ENCODE results near the gene GALNT2.
A peak's percentile ranks its signal among the peaks of the same experiment; 100 is the strongest.

Gene GALNT2

DNA sequence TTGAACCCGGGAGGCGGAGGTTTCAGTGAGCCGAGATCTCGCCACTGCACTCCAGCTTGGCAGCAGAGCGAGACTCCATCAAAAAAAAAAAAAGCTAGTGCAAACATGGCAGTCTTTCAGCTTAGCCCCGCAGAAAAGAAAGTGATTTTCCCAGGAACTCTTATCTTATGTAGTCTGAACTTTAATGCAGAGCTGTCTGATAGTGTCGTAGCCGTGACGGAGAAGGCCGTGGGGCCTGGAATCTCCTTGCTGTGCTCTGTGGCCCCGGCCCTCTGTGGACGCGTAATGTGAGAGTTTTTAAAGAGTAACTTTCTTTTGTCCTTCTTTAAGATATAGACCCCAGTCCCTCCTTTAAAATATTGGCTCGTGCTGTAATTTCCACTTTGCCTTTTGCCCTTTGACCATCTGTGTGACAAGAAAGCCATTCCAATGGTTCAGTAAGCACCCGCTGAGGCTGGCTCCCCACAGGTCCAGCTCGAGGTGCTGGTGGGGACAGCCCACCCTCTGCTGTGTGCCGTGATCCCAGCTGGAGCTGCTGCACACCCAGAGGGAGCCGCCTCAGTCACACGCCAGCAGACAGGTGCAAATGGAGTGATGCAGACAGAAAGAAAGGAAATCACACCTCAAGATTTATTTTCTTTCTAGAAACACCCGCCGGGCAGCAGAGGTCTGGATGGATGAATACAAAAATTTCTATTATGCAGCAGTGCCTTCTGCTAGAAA lies 195.1 kb downstream of the GALNT2 start:
- no peak for DNase-seq (ENCODE audit: low spot score)

DNA sequence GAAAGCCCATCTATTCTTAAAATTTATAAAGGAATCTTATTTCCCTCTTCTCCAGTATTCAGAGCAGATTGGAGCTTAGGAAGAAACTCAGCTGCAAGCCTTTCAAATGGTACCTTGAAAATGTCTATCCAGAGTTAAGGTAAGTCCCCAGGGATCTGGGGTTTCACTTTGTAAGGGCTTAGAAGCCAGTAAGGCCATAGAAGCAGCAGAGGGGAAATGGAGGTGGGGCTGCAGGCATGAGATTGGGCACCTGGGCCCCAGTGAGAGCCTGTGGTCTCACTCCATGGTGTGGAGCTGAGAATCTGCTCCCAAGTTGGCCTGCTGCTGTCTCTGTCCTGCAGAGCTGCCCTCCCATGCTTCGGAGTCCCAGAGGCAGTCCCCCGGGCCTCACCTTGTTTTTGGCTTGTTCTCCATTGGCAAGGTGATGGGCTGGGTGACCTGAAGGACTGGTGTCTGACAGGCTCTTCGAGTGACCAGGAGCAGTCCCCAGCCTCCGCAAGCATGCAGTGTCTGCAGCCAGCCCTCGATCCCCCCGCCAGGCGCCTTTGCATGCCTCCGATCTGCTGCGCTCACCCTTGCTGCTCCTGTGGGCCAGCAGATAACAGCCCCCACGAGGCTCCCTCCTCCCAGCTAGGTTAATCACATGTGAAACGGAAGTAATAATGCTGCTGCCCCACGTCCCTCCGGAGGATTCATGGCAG lies 196.0 kb downstream of the GALNT2 start:
- DNase-seq (ENCODE audit: low spot score), result no peak

DNA sequence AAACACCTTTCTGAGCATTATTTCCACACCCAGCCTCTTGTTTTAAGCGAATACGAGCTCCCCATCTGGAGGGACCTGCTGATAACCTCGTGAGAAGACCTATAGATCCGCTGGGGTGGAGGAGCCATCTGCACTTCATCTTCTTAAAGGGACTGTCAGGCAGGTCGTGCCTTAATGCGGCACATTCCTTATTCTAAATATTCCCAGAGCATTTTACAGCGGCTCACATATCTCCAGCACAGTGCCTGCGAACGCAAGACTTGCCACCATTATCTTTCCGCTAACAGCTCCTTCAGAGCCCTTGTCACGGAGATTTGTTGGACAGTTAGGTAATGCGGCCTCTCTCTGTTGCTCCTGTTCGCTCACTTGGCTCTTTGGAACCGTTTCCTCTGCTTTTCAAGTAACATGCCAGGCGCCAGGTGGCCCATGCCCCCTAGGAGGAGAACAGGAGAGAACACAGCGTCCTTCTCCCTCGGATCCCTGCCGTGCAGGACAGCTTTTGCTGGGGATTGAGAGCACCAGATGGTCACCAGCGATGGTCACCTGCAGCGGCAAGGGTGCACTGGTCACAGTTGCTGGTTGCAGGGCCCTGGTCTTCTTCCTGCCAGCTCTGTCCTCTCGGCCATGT lies 196.6 kb downstream of the GALNT2 start:
- DNase-seq (ENCODE audit: low spot score), result peak; percentile 92

DNA sequence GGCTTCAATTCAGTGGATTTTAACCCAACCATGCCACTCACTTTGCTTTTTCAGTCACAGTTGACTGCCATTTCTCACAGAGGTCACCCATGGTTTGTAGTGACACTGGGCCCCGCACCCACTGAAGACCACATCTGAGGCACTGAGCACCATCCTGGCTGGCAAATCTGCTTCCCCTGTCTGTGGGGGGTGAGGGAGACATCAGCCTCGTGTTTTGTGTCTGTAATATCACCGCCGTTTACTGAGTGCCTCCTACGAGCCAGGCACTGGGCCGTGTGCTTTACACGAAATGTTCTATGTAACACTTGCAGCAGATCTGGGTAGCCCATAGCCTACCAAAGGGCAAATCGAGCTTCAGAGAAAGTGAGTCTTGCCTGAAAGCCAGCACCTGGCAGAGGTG lies 197.3 kb downstream of the GALNT2 start:
- no peak for DNase-seq (ENCODE audit: low spot score)

DNA sequence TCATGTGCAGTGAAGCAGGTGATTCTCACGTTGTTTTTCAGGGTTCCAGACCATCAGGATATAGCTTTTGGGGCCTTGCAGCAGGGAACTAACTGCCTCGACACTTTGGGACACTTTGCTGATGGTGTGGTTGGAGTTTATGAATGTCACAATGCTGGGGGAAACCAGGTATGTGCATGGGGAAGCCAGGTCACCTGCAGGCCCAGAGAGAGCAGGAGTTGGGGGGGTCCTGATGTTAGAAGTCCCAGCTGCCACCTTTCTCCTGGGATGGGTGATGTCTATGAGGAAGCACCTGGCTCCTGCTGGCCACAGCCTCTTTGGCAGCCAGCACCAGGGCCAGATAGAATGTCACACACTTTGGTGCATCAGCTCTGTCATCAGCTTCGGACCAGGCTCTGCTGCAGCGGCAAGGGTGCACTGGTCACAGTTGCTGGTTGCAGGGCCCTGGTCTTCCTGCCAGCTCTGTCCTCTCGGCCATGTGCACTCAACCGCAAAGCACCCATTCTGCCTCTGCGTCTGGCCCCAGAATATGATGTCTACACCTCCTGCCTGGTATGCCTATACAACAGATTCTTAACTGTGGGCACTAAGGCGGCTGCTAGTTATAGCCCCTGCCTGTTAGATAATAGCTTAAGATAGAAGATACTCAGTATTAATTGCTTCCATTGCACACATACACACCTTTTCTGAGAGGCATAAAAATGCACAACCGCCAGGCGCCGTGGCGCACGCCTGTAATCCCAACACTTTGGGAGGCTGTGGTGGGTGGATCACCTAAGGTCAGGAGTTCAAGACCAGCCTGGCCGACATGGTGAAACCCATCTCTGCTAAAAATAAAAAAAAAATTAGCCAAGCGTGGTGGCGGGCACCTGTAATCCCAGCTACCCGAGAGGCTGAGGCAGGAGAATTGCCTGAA lies 198.4 kb downstream of the GALNT2 start:
- no peak for DNase-seq (ENCODE audit: low spot score)

DNA sequence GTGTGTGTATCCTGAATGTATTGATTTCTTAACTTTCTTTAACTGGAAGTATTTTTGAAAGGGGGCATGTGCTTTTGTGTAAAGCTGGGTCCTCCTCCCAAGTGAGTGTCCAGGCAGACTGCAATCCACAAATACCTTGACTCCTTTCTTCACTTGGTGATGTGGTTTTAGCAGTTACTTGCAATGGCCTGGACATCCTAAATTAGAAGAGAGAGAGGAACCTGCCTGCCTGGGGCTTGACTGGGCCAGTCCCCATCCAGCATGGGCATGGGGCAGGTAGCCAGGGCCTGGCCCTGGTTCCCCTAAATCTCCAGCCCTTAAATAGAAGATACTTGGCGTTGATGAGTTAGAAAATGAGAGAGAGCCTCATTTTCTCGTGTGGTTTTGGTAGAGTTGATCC lies 199.4 kb downstream of the GALNT2 start:
- DNase-seq (ENCODE audit: low spot score), result no peak

DNA sequence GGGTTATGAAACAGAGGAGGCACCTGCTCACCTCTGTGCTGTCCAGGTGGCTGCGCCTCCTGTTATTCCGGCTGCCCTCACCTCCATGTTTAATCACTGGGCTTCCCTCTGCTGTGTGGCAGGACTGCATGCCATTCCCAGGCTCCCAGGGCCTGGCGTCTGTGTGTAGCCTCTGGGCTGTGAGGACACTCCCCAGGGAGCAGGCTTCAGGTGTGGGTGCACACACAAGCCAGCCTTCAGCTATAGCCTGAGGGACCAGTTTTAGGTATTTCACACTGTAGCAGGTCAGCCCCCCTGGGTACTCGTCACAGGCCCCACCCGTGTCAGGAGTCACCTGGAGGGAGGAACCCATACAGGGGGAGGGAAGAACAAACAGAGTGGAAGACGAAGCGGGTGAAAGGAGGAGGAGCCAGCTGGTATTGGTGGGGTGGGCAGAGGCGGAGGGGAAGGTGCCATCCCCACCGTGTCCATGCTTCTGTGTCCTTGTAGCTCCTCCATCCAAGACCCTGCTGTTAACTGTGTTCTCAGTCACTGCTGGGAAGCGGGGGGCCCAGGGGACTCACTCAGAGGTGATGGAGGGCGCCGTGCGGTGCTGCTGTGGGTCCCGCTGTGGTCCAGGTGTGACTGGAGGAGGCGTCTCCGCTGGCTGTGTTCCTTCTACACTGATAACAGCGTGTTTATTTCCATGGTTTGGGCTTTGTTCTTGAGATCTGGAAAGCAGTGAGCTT lies 200.5 kb downstream of the GALNT2 start:
- no peak for DNase-seq (ENCODE audit: low spot score)

DNA sequence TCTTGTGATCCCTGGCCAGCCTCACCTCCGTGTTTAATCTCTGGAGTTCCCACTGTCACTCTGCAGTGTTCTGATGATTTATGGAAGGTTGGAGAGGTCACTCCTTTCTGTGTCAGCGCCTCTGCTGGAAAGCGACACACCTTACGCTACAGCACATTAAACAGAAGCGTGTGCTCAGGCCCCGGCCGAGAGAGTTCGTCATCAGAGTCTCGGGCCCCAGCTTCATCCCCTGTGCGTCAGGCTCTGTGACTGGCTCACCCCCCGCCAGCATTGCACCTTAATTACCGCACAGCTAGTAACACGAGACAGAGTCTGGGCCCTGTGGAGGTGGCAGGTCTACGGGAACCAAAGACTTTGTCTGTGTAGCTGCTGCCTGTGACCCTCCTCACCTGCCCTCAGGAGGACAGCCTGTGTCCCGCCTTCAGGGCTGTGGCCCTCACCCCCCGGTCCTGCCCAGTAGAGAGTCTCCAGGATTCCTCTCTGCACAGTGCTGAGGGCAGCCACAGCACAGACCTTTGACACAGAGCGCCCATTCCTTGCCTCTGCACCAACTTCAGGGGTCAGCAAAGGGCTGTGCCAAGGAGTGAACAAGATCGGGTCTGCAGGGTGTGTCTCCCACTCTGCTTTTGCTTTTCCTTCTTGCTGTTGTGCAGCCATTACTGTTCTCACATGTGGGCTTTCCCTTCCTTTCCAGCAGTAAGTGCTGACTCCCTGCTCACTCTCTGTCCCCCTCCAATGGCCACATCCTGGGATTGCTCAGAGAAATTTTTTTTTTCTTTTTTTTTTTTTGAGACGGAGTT lies 201.5 kb downstream of the GALNT2 start:
- DNase-seq (ENCODE audit: low spot score), result peak; percentile 54

DNA sequence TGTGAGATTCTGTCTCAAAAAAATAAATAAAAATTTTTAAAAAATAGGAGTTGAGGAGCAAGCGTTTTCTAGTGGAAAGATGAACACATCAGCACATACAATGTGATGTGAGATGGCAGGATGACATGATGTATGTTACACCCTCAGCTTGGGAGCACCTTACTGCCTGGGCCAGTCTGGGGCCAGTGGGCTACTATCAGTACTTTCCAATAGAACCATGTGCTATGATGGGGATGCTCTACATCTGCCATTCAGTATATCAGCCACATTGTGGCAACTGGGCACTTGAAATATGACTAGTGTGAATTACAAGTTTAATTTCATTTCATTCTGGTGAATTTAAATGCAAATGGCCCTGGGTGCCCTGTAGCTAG lies 203.1 kb downstream of the GALNT2 start:
- peak; percentile 7 for DNase-seq (ENCODE audit: low spot score)

DNA sequence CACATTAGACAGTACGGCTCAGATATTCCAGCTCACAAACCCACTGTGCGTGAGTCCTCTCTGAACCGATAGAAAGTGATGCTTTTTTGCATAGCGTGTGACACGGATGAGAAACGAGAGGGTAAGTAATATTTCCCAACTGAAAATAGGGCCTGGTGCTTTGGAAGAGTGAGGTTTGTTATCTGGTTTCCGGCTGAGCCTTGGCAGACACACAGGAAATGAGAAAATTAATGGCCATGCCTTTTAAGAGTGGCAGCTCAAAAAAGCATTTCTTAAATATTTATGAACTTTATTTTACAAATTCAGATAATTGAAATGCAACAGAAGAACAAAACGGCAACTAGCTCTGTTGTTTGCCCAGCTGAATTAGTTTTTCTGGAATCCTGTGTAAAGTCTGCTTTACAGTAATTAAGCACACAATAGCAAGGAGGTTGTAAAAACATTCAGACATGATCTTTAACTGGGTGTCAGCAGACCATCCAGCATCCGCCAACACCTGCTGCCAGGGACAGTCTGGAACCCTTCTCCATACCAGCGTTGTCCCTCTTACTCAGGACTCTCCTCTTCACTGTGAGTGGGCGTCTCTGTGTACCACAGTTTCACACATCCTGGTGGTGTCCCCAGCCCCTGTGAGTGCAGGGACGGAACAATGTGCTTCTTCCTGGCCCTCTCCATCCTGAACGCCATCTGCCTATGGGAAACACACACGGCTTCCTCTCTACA lies 203.7 kb downstream of the GALNT2 start:
- peak; percentile 59 for DNase-seq (ENCODE audit: low spot score)

DNA sequence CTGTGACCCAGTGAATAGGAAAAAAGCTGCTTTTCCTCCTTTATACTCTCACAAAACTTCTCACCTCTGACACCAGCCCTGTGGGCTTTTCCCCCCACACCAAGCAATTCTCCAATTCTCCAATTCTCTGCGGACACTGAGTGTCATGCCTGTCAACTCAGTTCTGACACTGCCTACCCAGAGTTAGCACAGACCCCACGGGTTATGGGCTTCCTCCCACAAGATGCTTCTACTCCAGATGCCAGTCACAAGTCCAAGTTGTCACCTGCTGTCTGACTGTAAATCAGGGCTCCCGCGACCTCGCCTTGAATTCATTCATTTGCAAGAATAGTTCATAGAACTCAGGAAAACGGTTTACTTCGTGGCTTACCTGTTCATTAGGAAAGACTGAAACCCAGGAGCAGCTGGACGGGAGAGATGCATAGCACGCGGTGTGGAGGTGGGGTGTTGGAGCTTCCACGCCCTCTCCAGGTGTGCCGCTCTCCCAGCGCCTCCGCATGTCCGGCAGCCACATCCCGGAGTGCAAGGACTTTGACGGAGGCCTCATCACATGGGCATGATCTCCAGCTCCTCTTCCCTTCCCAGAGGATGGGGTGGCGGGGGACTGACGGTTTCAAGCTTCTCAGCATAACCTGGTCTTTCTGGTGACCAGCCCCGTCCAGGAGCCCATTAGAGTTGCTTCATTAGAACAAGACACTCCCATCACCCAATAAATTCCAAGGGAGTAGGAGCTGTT lies 204.4 kb downstream of the GALNT2 start:
- DNase-seq (ENCODE audit: low spot score), result no peak

DNA sequence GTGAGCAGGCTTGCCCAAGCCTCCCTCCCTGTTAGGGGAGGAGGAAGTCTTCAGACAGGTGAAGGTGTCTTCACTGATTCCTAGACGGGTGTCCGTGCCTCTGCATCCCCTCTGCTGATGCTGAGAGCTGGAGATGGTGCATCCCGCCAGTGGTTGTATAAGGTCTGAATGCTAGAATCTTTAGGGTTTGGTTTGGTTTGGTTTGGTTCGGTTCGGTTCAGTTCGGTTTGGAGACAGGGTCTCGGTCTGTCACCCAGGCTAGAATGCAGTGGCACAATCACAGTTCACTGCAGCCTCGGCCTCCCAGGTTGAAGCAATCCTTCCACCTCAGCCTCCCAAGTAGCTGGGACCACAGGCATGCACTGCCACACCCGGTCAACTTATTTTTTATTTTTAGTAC lies 205.5 kb downstream of the GALNT2 start:
- no peak for DNase-seq (ENCODE audit: low spot score)

DNA sequence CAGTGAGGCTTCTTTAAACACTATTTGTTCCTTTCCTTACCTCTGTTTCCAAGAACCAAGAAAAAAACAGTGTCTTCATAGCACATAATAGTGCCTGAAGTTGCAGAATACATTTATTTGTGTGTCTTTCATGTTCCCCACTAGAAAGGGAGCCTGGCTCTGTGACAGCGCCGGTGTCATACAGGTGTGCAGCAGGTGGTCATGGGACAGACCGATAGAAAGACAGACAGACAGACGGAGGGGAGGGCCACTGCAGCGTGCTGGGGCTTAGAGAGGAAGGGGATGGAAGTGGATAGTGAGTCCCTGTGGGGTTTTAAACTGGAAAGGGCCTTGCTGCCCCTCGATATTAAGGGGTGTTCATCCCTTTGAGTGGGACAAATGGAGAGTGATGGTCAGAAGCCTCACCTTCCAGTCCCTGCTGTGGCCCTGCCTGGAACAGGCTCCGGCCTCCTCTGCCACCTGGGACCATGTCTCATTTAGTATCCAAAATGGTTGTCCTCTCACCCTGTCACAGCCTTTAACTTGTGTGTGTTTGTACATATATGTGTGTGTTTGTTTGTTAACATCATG lies 206.2 kb downstream of the GALNT2 start:
- DNase-seq (ENCODE audit: low spot score), result no peak

DNA sequence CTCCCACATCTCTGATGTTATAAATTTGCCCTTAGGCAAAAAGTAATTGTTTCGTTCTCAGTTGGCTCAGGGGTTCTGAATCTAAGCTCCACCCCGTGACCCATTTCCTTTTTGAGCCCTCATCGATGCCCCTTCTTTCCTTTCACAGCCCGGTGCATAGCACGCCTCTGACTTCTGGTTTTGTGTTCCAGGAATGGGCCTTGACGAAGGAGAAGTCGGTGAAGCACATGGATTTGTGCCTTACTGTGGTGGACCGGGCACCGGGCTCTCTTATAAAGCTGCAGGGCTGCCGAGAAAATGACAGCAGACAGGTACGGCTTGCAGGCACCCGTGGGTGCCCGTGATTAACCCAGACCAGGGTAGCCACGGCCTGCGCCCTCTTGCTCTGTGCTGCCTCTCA lies 207.2 kb downstream of the GALNT2 start:
- no peak for DNase-seq (ENCODE audit: low spot score)

DNA sequence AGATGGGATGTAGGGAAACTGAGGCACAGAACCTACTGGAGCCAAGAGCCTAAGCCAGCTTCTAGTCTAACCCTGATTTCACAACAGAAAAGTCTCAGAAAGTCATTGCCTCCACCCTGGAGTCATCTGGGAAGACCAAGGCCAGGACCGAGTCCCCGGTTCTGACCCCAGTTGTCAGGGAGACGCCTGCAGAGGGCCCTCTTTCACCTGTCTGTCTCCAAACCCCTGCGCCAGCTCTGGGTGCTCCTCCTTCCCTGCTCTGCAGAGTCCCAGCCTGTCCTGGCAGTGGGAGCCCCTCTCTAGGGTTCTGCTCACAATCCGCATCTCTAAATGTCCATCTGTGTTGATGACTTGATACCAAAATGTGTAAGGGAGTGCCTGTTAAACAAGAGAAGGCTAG lies 209.4 kb downstream of the GALNT2 start:
- no peak for DNase-seq (ENCODE audit: low spot score)

DNA sequence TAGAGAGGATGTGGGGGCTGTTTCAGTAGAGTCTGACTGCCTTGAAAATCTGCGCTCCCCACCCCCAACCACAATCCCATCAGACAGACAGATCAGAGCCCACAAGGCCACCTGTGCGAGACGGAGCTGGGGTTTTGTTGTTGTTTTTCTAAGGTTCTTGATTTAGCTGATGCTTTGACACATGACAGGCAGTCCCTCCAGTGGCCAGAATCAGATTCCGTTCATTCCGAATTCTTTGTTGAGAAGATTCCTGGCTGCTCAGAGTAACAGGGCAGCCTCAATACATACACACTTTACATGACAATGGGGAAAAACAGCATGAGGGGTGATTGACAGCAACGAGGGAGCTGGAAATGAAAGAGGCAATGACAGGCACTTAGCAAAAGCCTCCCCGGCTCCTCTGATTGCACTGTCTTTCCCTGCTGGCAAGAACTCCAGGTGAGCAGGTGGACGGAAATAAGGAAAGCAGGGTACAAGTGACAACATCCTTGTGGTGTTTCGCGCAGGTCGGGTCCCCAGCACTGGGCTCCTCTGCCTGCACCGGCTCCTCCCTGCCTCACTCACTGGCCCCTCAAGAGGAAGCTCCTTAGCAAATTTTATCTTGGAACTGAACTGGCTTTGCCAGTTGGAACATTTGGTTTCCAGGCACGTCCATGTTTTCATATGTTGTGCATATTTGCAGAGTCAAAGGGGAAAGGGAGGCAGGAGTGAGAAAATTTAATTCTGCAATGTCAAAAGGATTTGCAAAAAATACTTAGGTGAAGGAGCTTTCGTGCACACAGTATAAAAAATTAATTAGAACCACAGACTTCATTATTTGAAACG lies 210.4 kb downstream of the GALNT2 start:
- peak; percentile 62 for DNase-seq (ENCODE audit: low spot score)

DNA sequence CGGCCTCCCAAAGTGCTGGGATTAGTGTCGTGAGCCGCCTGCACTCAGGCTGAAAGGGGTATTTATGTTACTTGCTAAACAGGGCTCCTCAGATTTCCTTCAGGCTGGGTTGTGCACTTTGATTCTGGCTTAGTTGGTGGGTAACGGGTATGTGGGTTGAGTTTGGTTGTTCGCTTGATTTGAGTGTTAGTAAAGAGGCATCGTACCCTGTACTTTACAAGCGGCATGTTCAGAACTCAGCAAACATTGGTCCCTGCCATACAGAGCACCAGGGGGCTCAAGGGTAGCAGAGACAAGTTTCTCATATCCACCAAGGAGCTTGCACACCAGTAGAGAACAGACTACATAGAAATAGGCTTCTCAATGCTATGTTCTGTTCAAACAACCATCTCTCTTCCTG lies 211.3 kb downstream of the GALNT2 start:
- DNase-seq (ENCODE audit: low spot score), result no peak

All from cerebellar cortex (tissue), 1 donor.